Inferior parietal cortex (tissue), 1 donor: ENCODE results near the gene WDR70.
"Not testable (repeated sequence)": the region's sequence is repeated elsewhere in the genome, so short reads cannot be mapped to it uniquely, and the experiment has no call there.

Experiments used
- DNase-seq: peaks from one replicate; pipeline ENCODE4 v3.0.0-alpha.2; 2016; ENCODE audit errors: extremely low spot score

Gene WDR70

GRCh38 chr5:37570597-37570996 is 191.5 kb downstream of the WDR70 start:
- no peak for DNase-seq

GRCh38 chr5:37571985-37572384 is 192.9 kb downstream of the WDR70 start:
- DNase-seq, result no peak

GRCh38 chr5:37575541-37576489 is 196.7 kb downstream of the WDR70 start:
- no peak for DNase-seq

- DNase-seq, result no peak
These were observed 197.4 kb downstream of the WDR70 start for GRCh38 chr5:37576552-37576951.

GRCh38 chr5:37578176-37578575 is 199.1 kb downstream of the WDR70 start:
- no peak for DNase-seq

GRCh38 chr5:37580106-37580505 is 201.0 kb downstream of the WDR70 start:
- no peak for DNase-seq

GRCh38 chr5:37582202-37582601 is 203.1 kb downstream of the WDR70 start:
- no peak for DNase-seq

GRCh38 chr5:37593292-37593691 is 214.2 kb downstream of the WDR70 start:
- not testable (repeated sequence) for DNase-seq

GRCh38 chr5:37594864-37595263 is 215.7 kb downstream of the WDR70 start:
- DNase-seq, result not testable (repeated sequence)

GRCh38 chr5:37598733-37599132 is 219.6 kb downstream of the WDR70 start:
- no peak for DNase-seq

GRCh38 chr5:37601163-37601562 is 222.0 kb downstream of the WDR70 start:
- no peak for DNase-seq

- DNase-seq, result no peak
These were observed 224.0 kb downstream of the WDR70 start for GRCh38 chr5:37603072-37603471.

GRCh38 chr5:37604290-37604689 is 225.2 kb downstream of the WDR70 start:
- DNase-seq, result no peak

- no peak for DNase-seq
These were observed 227.0 kb downstream of the WDR70 start for GRCh38 chr5:37606148-37606547.

GRCh38 chr5:37606632-37607248 is 227.6 kb downstream of the WDR70 start:
- DNase-seq, result no peak

GRCh38 chr5:37615184-37615583 is 236.1 kb downstream of the WDR70 start:
- DNase-seq, result no peak

GRCh38 chr5:37619353-37619752 is 240.2 kb downstream of the WDR70 start:
- no peak for DNase-seq

GRCh38 chr5:37622354-37622753 is 243.2 kb downstream of the WDR70 start:
- not testable (repeated sequence) for DNase-seq

GRCh38 chr5:37626266-37626665 is 247.1 kb downstream of the WDR70 start:
- no peak for DNase-seq

- no peak for DNase-seq
These were observed 249.8 kb downstream of the WDR70 start for GRCh38 chr5:37628876-37629275.

GRCh38 chr5:37631939-37632338 is 252.8 kb downstream of the WDR70 start:
- no peak for DNase-seq

GRCh38 chr5:37637165-37637845 is 258.2 kb downstream of the WDR70 start:
- DNase-seq, result no peak
